ENCODE measurements around the gene SLC7A11.

The SLC7A11 gene

GRCh38 chr4:138267835-138268234 is 25.7 kb upstream of the SLC7A11 start (continued):
- TF ChIP-seq ZFP30 (CRISPR knock-in tag; IDR thresholded peaks at IDR 0.05), result no peak
- TF ChIP-seq GLIS3 (CRISPR knock-in tag; IDR thresholded peaks at IDR 0.05), result no peak
- TF ChIP-seq TSHZ2 (CRISPR knock-in tag; IDR thresholded peaks at IDR 0.05), result no peak
- no peak for TF ChIP-seq TCF4 (CRISPR knock-in tag; IDR thresholded peaks at IDR 0.05; ENCODE audit: borderline replicate concordance)
- no peak for TF ChIP-seq ZFP3 (CRISPR knock-in tag; IDR thresholded peaks at IDR 0.05)
- no peak for TF ChIP-seq PPARA (CRISPR knock-in tag; IDR thresholded peaks at IDR 0.05; ENCODE audit: borderline replicate concordance)

DNA sequence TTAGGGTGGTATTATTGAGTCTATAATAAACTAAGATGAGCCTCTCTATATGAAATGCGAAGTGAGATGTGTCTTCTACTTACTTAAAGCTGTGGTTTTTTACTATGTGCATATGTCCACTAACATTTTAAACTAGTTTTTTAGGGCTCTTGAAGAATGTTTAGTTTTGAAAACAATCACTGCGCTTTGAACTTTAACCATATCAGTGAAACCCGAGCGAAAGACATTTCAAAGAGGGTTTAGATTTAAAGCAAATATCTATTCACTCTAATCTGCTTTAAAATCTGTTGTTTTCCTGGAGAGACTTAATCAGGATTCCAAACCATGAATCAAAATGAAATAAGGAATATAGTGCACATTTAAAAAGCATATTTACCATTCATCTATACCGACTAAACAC is 24.8 kb upstream of the SLC7A11 start:
- TF ChIP-seq CSDC2 (CRISPR knock-in tag; IDR thresholded peaks at IDR 0.05) (no peak), TOX (CRISPR knock-in tag; IDR thresholded peaks at IDR 0.05; ENCODE audit: borderline replicate concordance) (no peak), PPARA (CRISPR knock-in tag; IDR thresholded peaks at IDR 0.05; ENCODE audit: borderline replicate concordance) (no peak), TSHZ2 (CRISPR knock-in tag; IDR thresholded peaks at IDR 0.05) (no peak), ARNTL (CRISPR knock-in tag; IDR thresholded peaks at IDR 0.05; ENCODE audit: borderline replicate concordance, low read depth) (no peak), BACH2 (CRISPR knock-in tag; IDR thresholded peaks at IDR 0.05; ENCODE audit: borderline replicate concordance) (no peak), OSR1 (CRISPR knock-in tag; IDR thresholded peaks at IDR 0.05) (no peak)
- TF ChIP-seq, protein P1, sequence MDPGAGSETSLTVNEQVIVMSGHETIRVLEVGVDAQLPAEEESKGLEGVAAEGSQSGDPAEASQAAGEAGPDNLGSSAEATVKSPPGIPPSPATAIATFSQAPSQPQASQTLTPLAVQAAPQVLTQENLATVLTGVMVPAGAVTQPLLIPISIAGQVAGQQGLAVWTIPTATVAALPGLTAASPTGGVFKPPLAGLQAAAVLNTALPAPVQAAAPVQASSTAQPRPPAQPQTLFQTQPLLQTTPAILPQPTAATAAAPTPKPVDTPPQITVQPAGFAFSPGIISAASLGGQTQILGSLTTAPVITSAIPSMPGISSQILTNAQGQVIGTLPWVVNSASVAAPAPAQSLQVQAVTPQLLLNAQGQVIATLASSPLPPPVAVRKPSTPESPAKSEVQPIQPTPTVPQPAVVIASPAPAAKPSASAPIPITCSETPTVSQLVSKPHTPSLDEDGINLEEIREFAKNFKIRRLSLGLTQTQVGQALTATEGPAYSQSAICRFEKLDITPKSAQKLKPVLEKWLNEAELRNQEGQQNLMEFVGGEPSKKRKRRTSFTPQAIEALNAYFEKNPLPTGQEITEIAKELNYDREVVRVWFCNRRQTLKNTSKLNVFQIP (CRISPR knock-in tag; IDR thresholded peaks at IDR 0.05; ENCODE audit: borderline replicate concordance, low read depth), result no peak
- TF ChIP-seq, protein P2, sequence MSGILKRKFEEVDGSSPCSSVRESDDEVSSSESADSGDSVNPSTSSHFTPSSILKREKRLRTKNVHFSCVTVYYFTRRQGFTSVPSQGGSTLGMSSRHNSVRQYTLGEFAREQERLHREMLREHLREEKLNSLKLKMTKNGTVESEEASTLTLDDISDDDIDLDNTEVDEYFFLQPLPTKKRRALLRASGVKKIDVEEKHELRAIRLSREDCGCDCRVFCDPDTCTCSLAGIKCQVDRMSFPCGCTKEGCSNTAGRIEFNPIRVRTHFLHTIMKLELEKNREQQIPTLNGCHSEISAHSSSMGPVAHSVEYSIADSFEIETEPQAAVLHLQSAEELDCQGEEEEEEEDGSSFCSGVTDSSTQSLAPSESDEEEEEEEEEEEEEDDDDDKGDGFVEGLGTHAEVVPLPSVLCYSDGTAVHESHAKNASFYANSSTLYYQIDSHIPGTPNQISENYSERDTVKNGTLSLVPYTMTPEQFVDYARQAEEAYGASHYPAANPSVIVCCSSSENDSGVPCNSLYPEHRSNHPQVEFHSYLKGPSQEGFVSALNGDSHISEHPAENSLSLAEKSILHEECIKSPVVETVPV (CRISPR knock-in tag; IDR thresholded peaks at IDR 0.05), result no peak
- no peak for ATAC-seq

DNA sequence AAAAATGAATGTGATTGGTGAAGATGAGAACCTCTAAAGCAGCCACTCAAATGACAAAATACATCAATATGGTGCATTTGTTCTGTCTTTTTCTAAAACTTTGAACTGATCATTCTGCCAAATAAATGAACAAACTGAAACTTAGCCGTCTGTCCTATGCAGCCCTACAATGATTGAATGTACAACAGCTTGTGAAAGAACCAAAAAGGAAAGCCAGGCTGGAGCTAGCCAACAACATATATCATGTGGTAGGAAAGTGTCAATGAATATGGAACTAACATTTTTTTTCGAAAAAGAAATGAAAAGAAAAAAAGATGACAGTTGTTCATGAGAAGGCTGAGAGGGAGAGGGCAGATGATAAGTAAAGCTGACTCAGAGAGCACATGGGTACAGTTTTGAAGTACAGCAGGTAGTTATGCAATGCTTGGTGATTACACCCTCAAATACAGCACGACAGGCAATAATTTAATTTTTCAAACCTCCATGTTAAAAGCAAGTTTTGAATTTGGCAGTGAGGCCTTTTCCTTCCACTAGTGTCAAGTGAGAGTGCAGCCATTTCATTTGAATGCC is 21.2 kb upstream of the SLC7A11 start:
- no peak for ATAC-seq

More for the DNA sequence above, 21.2 kb upstream of the SLC7A11 start:
- TF ChIP-seq SNAI2 (CRISPR knock-in tag; IDR thresholded peaks at IDR 0.05), result no peak
- no peak for TF ChIP-seq ZFP3 (CRISPR knock-in tag; IDR thresholded peaks at IDR 0.05)
- no peak for TF ChIP-seq ZNF8 (CRISPR knock-in tag; IDR thresholded peaks at IDR 0.05)
- no peak for TF ChIP-seq BACH2 (CRISPR knock-in tag; IDR thresholded peaks at IDR 0.05; ENCODE audit: borderline replicate concordance)
- TF ChIP-seq ZC3H10 (CRISPR knock-in tag; IDR thresholded peaks at IDR 0.05), result no peak
- TF ChIP-seq PPARA (CRISPR knock-in tag; IDR thresholded peaks at IDR 0.05; ENCODE audit: borderline replicate concordance), result no peak
- TF ChIP-seq ZFP30 (CRISPR knock-in tag; IDR thresholded peaks at IDR 0.05), result no peak
- TF ChIP-seq, protein P3, sequence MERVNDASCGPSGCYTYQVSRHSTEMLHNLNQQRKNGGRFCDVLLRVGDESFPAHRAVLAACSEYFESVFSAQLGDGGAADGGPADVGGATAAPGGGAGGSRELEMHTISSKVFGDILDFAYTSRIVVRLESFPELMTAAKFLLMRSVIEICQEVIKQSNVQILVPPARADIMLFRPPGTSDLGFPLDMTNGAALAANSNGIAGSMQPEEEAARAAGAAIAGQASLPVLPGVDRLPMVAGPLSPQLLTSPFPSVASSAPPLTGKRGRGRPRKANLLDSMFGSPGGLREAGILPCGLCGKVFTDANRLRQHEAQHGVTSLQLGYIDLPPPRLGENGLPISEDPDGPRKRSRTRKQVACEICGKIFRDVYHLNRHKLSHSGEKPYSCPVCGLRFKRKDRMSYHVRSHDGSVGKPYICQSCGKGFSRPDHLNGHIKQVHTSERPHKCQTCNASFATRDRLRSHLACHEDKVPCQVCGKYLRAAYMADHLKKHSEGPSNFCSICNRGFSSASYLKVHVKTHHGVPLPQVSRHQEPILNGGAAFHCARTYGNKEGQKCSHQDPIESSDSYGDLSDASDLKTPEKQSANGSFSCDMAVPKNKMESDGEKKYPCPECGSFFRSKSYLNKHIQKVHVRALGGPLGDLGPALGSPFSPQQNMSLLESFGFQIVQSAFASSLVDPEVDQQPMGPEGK (CRISPR knock-in tag; IDR thresholded peaks at IDR 0.05; ENCODE audit: borderline replicate concordance), result no peak
- TF ChIP-seq OSR1 (CRISPR knock-in tag; IDR thresholded peaks at IDR 0.05), result no peak
- TF ChIP-seq ESRRG (CRISPR knock-in tag; IDR thresholded peaks at IDR 0.05), result no peak
- TF ChIP-seq, protein P1 (CRISPR knock-in tag; IDR thresholded peaks at IDR 0.05; ENCODE audit: borderline replicate concordance, low read depth), result no peak
- TF ChIP-seq ZNF70 (CRISPR knock-in tag; IDR thresholded peaks at IDR 0.05), result no peak
- TF ChIP-seq TOX (CRISPR knock-in tag; IDR thresholded peaks at IDR 0.05; ENCODE audit: borderline replicate concordance), result no peak
- TF ChIP-seq, protein P4, sequence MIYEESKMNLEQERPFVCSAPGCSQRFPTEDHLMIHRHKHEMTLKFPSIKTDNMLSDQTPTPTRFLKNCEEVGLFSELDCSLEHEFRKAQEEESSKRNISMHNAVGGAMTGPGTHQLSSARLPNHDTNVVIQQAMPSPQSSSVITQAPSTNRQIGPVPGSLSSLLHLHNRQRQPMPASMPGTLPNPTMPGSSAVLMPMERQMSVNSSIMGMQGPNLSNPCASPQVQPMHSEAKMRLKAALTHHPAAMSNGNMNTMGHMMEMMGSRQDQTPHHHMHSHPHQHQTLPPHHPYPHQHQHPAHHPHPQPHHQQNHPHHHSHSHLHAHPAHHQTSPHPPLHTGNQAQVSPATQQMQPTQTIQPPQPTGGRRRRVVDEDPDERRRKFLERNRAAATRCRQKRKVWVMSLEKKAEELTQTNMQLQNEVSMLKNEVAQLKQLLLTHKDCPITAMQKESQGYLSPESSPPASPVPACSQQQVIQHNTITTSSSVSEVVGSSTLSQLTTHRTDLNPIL (CRISPR knock-in tag; IDR thresholded peaks at IDR 0.05; ENCODE audit: low read depth), result no peak
- no peak for TF ChIP-seq RARB (CRISPR knock-in tag; IDR thresholded peaks at IDR 0.05)
- TF ChIP-seq GLIS3 (CRISPR knock-in tag; IDR thresholded peaks at IDR 0.05), result no peak
